Tibial nerve (tissue), 4 donors: ENCODE measurements around the gene BICD1.

Source experiments
- CTCF ChIP-seq, 5 experiments: fragments of 200-600 bp in 3 of 5; fragments of 450-650 bp in 2 of 5; sonication (generic) in 3 of 5; IDR thresholded peaks; one replicate each; pipeline ENCODE4 v1.5.1; 2016 to 2019; ENCODE audit warnings: antibody characterized with exemption in 5 of 5, mild to moderate bottlenecking in 3 of 5, moderate library complexity in 2 of 5
- EP300 ChIP-seq, 2 donors: sonication (generic); formaldehyde crosslinking; IDR thresholded peaks; one replicate each; pipeline ENCODE4 v1.6.1; 2017; ENCODE audit warnings: antibody characterized with exemption in 2 of 2, mild to moderate bottlenecking in 1 of 2
- POLR2A ChIP-seq, 2 donors: fragments of 450-650 bp; IDR thresholded peaks; one replicate each; pipeline ENCODE4 v1.6.1; 2017; ENCODE audit warnings: antibody characterized with exemption in 2 of 2, mild to moderate bottlenecking in 2 of 2, moderate library complexity in 2 of 2

GRCh38 chr12:32205731-32206130 lies 99.1 kb downstream of the BICD1 start:
- TF ChIP-seq CTCF (IDR thresholded peaks at IDR 0.05) (no peak), POLR2A (IDR thresholded peaks at IDR 0.05) (no peak), EP300 (IDR thresholded peaks at IDR 0.05) (no peak)
